Measurements from ENCODE around the gene TRAPPC2B.

Gene TRAPPC2B

GRCh38 chr19:57403737-57404563, 40.6 kb downstream of the TRAPPC2B start:
- Histone ChIP-seq H3K27me3 (ENCODE audit: control insufficient read depth, insufficient read depth, low read length) (no peaks in the 10 kb centered on the region), H3K4me1 (ENCODE audit: control insufficient read depth, insufficient read depth, low read length) (no peaks in the 10 kb centered on the region), H3K9me3 (ENCODE audit: control insufficient read depth, insufficient read depth, low read length) (peaks cover 10% of the 10 kb centered on the region; the same call in 1 of the 2 replicates), H3K9ac (ENCODE audit: low read depth, low read length) (no peak overlapping the region), H3K36me3 (ENCODE audit: control insufficient read depth, insufficient read depth, low read length) (peaks cover 8% of the 10 kb centered on the region), H3K4me3 (ENCODE audit: low read depth, low read length) (no peak overlapping the region), H3K27ac (ENCODE audit: low read depth, low read length) (no peak overlapping the region)

GRCh38 chr19:57406516-57407123, 43.3 kb downstream of the TRAPPC2B start:
- H3K27me3 ChIP-seq (ENCODE audit: control insufficient read depth, insufficient read depth, low read length): no peaks in the 10 kb centered on the region
- H3K36me3 ChIP-seq (ENCODE audit: control insufficient read depth, insufficient read depth, low read length): no peaks in the 10 kb centered on the region
- no peak overlapping the region for H3K9ac ChIP-seq (ENCODE audit: low read depth, low read length)
- H3K4me3 ChIP-seq (ENCODE audit: low read depth, low read length): no peak overlapping the region
- H3K27ac ChIP-seq (ENCODE audit: low read depth, low read length): no peak overlapping the region
- H3K9me3 ChIP-seq (ENCODE audit: control insufficient read depth, insufficient read depth, low read length): 0 out of 2 replicates have a peak, but pooled peaks cover 7% of the 10 kb centered on the region
- 0 out of 2 replicates have a peak, but pooled peaks cover 3% of the 10 kb centered on the region for H3K4me1 ChIP-seq (ENCODE audit: control insufficient read depth, insufficient read depth, low read length)

GRCh38 chr19:57410877-57411671, 47.7 kb downstream of the TRAPPC2B start, which contains the start of gene ZNF17:
Gene ZNF17 (plus strand): TSS chr19:57411161. CDS start chr19:57413616, 2,455 bp downstream.
- peak within 1 kb of the TSS; percentile 97 for H3K4me3 ChIP-seq (ENCODE audit: low read depth, low read length)
- H3K36me3 ChIP-seq (ENCODE audit: control insufficient read depth, insufficient read depth, low read length): peaks cover 14% of the 10 kb centered on the region; the same call in 1 of the 2 replicates
- no peaks in the 10 kb centered on the region for H3K9me3 ChIP-seq (ENCODE audit: control insufficient read depth, insufficient read depth, low read length)
- H3K4me1 ChIP-seq (ENCODE audit: control insufficient read depth, insufficient read depth, low read length): 0 out of 2 replicates have a peak, but pooled peaks cover 3% of the 10 kb centered on the region
- no peaks in the 10 kb centered on the region for H3K27me3 ChIP-seq (ENCODE audit: control insufficient read depth, insufficient read depth, low read length)
- no peak within 1 kb of the TSS for H3K27ac ChIP-seq (ENCODE audit: low read depth, low read length)
- peak within 1 kb of the TSS; percentile 55 for H3K9ac ChIP-seq (ENCODE audit: low read depth, low read length)

All from HUES48 (cell line).